GM10847 (cell line): ENCODE measurements around the gene DCST1.

Experiments
- POLR2A ChIP-seq: IDR thresholded peaks from 2 replicates; pipeline ENCODE4 v1.6.1; 2011; ENCODE audit not compliant: insufficient read length; ENCODE audit errors: extremely low read depth

Gene DCST1

DNA sequence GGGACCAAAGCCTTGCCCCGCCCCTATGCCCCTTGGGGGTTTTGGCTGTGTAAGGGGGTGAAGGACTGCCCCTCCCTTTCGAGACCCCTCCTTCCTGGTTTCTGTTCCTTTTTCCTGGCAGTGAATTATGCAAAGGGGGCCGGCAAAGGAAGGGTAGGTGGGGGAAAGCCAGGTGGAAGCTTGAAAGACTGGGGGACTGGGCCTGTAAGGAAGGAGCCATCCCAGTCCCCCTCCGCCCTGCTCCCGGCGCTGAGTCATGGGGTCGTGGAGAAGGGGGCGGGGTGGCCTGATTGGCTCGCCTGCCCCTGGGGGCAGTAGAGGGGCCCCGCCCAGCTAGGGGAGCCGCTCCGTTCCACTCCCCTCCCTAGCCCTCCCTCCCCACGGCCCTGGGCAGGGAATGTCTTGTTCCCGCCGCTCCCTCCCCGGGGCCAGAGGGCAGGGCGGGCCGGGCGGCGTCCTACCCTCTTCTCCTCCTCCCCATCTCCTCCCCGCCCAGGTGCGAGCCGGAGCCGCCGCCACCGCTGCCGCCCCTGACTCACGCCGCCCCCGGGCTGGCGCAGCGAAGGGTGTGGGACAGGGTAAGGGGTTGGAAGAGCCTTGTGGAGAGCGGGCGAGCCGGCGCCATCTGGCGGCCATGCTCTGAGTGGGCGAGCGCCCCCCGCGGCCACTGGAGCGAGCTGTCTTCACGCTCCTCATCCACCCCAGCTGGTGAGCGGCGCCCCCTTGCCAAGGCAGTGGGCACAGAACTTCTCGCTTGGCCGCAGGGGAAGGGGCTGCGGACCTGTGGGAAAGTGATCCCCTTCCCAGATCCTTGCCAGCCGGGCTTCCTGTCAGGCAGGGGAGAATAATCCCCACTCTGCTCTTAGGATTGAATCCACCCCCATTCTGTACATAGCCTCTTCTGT is 16.3 kb upstream of the DCST1 start:
- TF ChIP-seq POLR2A: no peak

DNA sequence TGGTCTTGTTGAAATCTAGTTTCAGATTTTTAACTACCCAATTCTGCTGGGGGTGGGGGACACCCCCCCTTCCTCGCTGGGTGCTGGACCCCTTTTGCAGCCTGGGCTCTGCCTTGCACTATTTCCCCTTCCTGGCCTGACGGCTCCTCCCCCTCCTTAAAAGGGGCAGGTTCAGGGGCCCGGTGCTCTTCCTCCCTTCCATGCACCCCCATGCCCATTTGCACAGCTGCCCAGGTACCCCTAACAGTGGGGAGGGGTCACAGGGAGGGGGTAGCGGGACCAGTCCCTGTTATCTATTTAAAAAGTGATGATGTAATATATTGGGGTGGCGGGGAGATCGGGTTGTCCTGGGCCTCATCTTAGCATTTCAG is 15.7 kb upstream of the DCST1 start:
- no peak for TF ChIP-seq POLR2A

- TF ChIP-seq POLR2A: no peak
Measured at GRCh38 chr1:155018617-155019348, 14.8 kb upstream of the DCST1 start.

DNA sequence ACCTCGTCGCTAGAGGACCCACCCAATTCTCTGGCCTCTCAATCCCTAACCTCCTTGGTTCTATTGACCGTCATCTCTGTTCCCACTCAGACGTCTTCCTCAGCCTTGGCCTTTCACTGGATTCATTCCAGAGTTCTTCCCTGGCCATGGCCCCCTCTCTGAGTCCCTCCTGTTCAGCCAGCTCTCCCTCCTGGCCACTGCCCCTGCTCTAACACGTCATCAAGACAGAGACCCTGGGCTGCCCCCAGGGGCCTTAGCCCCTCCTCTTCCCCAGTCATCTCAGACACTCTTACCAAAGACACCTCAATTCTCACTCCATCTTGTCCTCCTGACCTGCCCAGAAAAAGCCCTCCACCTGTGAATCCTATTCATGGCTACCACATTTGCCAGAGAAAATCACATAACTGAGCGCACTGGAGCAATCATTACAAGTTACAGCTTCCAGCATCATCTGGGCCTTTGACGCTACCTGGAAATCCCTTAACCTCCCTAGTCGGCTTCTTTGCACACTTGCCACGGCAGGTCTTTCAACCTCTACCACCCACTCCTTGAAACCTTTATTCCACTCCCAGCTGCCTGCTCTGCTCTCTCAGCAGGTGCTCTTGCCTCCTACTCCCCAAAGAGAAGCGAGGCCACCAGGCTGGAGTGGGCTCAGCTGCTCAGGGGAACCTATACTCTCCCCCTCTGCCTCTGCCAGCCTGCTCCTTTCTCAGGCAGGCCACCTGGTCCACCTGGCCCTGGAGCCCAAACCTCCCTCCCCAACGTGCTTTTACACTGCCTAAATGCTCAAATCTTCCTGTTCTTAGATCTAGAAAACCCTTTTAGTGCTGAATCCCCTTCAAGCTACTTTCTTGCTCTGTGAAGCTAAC is 14.0 kb upstream of the DCST1 start:
- no peak for TF ChIP-seq POLR2A

DNA sequence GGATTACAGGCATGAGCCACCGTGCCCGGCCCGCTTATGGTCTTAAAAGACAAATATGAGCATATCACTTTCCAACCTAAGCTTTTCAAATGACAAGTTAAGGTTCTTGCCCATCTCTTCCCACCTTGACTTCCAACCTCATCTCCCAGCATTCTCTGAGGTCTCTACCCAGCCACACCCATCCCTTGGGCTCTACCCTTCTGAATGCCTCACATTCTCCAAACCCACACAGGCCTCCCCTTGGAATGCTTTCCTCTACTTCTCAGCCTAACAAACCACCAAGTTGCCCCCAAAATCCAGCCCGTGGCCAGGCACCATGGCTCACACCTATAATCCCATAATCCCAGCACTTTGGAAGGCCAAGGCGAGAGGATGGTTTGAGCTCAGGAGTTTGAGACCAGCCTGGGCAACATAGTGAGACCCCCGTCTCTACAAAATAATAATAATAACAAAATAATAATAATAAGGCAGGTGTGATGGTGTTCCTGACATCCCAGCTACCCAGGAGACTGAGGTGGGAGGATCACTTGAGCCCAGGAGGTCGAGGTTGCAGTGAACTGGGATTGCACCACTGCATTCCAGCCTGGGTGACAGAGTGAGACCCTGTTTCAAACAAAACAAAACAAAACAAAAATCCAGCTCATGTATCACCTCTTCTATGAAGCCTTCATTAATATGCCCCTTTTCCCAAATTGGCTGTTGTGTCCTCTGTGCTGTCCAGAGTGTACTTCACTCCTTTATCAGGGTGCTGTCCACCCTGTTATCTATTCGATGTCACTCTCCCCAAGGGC is 11.3 kb upstream of the DCST1 start:
- no peak for TF ChIP-seq POLR2A

GRCh38 chr1:155022927-155023236 is 10.7 kb upstream of the DCST1 start:
- no peak for TF ChIP-seq POLR2A

- TF ChIP-seq POLR2A: no peak
Measured at GRCh38 chr1:155023627-155024026, 10.0 kb upstream of the DCST1 start.

GRCh38 chr1:155024315-155024714 is 9.3 kb upstream of the DCST1 start:
- TF ChIP-seq POLR2A: no peak

DNA sequence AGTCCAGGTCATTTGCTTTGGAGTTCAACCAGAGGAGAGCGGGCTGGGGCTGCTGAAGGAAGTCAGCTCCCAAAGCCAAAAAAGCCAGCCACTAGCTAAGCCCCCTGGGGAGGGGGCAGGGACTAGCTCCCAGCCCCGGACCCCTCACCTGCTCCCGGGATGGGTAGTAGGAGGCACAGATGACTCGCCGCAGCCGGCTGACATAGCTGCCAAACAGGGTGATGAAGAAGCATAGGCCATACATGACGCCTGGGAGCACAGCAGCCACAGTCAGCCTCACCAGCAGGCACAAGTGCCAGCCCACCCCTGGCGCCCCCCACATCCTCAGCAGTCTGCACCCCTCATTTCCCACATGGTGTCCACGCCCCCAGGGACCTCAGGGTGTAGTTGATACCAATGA is 7.5 kb upstream of the DCST1 start:
- TF ChIP-seq POLR2A: no peak

DNA sequence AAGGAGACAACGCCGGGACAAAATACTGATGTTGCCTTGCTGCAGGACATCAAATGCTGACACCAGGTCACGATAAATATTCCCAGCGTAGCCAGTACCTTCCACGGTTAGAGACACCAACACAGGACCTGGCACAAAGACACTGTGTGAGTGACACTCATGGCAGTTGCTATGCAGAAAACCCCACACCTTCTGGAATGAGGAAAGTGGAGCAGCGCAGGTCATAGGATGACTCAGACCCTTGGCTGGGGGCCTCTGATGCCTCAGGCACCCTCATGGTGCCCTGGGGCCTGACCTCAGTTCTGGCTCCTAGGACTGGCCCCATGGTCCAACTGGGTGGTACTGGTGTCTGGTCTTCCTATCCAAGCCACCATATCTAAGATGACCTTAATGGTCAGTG is 7.0 kb upstream of the DCST1 start:
- TF ChIP-seq POLR2A: no peak

GRCh38 chr1:155029513-155030242 is 3.9 kb upstream of the DCST1 start:
- no peak for TF ChIP-seq POLR2A

DNA sequence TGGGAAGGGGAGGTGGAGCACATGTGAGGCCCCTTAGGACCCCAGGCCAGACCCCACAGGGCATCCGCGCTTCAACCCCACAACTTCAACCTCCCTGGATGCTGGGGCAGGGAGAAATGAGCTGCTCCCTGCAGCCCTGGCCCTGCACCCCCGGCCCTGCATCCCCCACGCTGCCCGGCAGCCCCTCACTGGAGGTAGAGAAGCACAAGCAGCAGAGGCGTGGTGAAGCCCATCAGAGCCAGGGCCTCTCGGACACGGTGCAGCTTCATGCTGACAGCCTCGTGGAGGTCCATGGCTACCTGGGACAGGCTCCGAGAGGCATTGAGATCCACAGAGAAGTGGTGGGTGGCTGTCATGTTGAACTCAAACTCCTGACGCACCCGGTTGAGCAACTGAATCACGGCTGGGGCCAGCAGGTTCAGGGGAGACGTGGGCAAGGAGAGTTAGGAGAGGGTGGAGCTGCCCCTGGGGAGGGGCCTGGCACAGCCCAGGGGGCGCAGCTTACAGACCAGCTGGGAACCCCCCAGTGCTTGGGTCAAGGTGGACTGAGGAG is 3.3 kb upstream of the DCST1 start:
- TF ChIP-seq POLR2A: no peak

DNA sequence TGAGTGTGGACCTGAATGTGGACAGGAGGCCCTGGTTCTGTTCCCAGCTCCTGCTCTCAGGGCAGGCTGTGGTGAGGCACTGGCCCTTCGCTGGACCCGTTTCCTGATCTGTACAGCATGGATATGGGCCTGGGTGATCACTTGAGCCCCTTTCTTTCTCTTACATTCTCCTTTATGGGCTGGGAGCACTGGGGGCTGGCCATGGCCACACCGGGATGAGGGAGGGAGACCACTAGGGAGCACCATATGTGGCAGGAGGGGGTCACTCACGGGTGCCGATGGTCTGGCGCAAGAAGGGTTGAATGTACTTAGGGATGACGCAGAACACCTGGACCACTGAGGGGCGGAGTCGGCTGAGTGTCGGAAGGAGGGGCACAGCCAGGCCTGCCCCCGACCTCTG is 2.7 kb upstream of the DCST1 start:
- no peak for TF ChIP-seq POLR2A

GRCh38 chr1:155032886-155033285 is 738 bp upstream of the DCST1 start:
- no peak for TF ChIP-seq POLR2A
